GM12864 (cell line): ENCODE measurements around the gene SLC35C1.
A peak's percentile ranks its signal among the peaks of the same experiment; 100 is the strongest.

Source experiments
- DNase-seq: peaks from one replicate; pipeline ENCODE4 v3.0.0-alpha.2; 2011; ENCODE audit warnings: low read depth
- H3K4me3 ChIP-seq: 2 replicates; pipeline ENCODE4 v1.5.1; 2011; ENCODE audit warnings: mild to moderate bottlenecking, low read depth, low read length, control low read depth
- CTCF ChIP-seq: IDR thresholded peaks from 2 replicates; pipeline ENCODE4 v1.5.1; 2011; ENCODE audit warnings: low read depth, mild to moderate bottlenecking, moderate library complexity, low read length, control low read depth, inconsistent platforms; ENCODE audit errors: missing control alignments

Gene SLC35C1

GRCh38 chr11:45846974-45847910, 42.3 kb downstream of the SLC35C1 start, which contains the start of gene CRY2:
CRY2 (plus strand) TSS chr11:45847475; CDS start chr11:45847491, 16 bp downstream.
- H3K4me3 ChIP-seq, result peak within 1 kb of the TSS; percentile 76
- no peak for TF ChIP-seq CTCF
- peak; percentile 90 for DNase-seq

GRCh38 chr11:45847911-45848316, 43.0 kb downstream of the SLC35C1 start:
- peak; percentile 30 for TF ChIP-seq CTCF
- peak overlapping the region; percentile 76 for H3K4me3 ChIP-seq
- no peak for DNase-seq

- no peak overlapping the region; the same call in 1 of the 2 replicates for H3K4me3 ChIP-seq
- no peak for TF ChIP-seq CTCF
- DNase-seq, result no peak
Measured at GRCh38 chr11:45848654-45849081, 43.7 kb downstream of the SLC35C1 start.

GRCh38 chr11:45850446-45850845, 45.5 kb downstream of the SLC35C1 start:
- TF ChIP-seq CTCF, result no peak
- no peak overlapping the region for H3K4me3 ChIP-seq
- DNase-seq, result no peak

- H3K4me3 ChIP-seq, result no peak overlapping the region
- no peak for DNase-seq
- TF ChIP-seq CTCF, result no peak
Measured at GRCh38 chr11:45851228-45851627, 46.3 kb downstream of the SLC35C1 start.

- TF ChIP-seq CTCF, result peak; percentile 5
- no peak for DNase-seq
Measured at GRCh38 chr11:45852018-45852711, 47.2 kb downstream of the SLC35C1 start.

More at GRCh38 chr11:45852018-45852711, 47.2 kb downstream of the SLC35C1 start:
- no peak overlapping the region for H3K4me3 ChIP-seq
